NCI-H82 treated with DMSO at 0.1 percent for 48 hours (cell line): ENCODE data around the gene CASP12.

Experiments
- DNase-seq: peaks from one replicate; lab custom pipeline; 2025; ENCODE audit not compliant: unreplicated experiment; lab: John Stamatoyannopoulos, UW

CASP12 gene

GRCh38 chr11:104892723-104893511, 5.3 kb downstream of the CASP12 start:
- DNase-seq: no peak

- DNase-seq: no peak
Measured at GRCh38 chr11:104891135-104891534, 7.1 kb downstream of the CASP12 start.

GRCh38 chr11:104883342-104883741, 14.9 kb downstream of the CASP12 start:
- no peak for DNase-seq

DNA sequence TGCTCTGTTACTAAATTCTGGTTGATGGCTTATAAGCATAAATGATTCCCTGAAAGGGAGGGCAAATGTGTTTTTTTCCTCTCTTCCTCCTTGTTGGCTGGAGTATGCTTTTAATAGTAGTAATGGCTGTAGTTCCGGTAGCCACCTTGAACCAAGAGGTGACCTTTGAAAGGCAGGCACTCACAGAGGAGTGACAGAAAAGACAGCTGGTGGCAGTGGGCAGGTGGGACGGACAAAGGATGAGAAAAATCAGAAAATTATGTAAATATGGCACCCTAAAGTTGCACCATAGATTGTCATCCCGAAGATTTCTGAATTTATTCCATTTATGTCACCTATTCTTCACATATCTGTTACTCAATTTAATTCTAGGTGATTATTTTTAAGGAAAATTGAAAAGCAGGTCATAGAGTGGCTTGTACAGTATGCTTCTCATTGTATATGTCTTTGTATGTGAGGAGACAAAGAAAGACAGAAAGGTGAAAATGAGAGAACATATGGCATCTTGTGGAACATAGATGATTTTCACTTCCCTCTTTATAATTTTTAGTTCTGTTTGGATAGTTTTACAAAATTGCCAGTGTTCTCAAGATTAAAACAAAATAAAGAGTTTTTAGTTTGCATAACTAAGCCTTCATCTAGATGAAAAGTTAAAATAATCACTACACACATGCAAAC, 17.0 kb downstream of the CASP12 start:
- DNase-seq: no peak

DNA sequence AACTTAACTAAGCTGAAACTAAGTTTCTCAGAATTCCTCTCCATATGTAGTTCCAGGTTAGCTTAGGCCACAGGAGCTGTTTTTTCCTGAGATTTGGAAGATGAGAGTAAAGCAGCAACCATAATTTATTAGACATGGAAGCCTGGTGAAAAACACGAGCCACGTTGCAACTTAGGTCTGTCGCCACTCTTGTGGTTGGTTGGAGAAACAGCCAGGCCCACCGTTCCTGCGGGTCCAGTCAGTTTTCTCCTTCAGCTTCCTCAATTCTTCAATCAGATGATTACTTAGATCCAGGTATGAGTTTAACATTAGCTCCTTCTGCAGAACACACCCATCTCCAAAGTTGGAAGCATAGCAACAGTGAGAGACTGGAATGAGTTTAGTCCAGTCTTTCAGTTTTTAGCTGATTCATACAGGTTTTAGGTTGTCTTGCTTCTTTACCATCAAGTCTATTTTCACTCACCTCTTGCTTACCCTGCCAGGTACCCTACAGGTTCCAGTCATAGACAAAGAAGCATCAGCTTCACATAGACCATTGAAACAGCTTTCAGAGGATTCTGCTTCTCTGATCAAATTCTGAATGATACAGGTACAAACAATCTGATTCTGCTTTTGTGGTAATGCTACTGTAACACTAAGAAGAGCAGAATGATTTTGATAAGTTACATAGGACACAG, 18.6 kb downstream of the CASP12 start:
- DNase-seq: no peak

DNA sequence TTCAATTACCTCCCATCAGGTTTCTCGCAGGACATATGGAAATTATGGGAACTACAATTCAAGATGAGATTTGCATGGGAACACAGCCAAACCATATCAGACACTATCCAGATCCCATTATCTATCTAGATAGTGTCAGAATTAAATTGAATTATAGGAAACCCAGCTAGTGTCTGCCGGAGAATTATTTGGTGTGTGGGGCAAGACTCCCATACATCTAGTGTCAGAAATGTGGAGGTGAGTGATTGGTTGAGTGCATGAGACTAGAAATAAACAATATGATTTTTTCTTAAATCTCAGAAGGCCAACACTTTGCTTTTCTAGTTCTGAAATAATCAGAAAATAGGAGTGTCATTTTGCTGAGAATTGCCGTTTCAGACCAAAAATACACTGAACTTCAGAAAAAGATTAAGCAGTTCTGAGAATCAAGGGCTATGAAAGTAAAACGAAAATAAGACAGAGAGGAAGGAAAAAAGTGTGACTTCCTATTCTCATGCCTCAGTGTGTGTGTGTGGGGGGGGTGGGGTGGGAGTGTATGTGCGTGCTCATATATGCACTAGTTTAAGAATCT, 21.3 kb downstream of the CASP12 start:
- no peak for DNase-seq

DNA sequence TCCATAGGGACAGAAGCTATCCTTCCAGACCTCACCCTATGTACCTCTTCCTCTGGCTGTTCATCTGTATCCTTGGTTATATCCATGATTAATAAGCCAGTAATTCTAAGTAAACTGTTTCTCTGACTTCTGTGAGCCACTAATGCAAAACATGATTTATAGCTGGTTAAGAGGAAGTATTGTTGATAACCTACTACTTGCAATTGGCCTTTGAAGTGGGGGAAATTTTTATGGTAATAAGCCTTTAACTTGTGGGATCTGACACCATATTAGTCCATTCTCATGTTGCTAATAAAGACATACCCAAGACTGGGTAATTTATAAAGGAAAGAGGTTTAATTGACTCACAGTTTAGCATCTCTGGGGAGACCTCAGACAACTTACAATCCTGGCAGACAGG, 21.9 kb downstream of the CASP12 start:
- no peak for DNase-seq

DNA sequence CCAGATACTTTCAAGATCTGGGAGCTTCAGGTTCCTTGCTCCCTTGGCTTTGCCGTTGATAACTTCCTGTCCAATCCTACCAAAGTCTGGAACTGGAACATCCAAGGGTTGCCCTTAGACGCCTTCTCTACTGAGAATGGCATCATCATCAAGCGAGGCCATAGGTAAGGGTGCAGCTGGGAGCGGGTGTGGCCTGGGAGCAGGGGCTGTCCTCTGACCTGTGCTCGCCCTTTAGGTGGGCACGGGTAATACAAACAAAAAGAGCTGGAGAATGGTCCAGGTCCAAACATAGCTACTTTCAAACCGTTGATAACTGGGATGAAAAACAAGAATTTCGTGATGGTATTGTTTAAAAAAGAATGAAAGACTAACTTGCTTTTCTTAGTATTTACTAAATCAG, 25.0 kb downstream of the CASP12 start:
- DNase-seq: no peak

GRCh38 chr11:104872393-104872792, 25.9 kb downstream of the CASP12 start:
- no peak for DNase-seq

DNA sequence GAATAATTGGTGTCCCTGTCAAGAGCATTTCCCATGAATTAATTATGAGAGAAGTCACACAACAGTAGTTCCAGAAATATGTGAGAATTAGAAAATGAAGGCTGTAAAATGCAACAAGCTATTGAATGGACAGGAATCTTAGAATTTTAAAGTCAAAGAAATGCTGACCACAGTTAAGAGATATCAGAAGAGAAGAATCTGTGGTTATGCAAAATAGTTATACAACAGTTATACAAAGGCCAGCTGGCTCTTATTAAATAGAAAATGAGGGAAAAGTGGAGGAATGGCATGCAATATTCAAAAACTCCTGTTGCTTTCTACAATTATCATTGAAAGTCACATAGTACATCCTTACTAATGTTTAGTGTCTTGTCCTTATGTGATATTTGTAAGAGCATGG, 27.4 kb downstream of the CASP12 start:
- no peak for DNase-seq

- DNase-seq: no peak
Measured at GRCh38 chr11:104866815-104867214, 31.4 kb downstream of the CASP12 start.

DNA sequence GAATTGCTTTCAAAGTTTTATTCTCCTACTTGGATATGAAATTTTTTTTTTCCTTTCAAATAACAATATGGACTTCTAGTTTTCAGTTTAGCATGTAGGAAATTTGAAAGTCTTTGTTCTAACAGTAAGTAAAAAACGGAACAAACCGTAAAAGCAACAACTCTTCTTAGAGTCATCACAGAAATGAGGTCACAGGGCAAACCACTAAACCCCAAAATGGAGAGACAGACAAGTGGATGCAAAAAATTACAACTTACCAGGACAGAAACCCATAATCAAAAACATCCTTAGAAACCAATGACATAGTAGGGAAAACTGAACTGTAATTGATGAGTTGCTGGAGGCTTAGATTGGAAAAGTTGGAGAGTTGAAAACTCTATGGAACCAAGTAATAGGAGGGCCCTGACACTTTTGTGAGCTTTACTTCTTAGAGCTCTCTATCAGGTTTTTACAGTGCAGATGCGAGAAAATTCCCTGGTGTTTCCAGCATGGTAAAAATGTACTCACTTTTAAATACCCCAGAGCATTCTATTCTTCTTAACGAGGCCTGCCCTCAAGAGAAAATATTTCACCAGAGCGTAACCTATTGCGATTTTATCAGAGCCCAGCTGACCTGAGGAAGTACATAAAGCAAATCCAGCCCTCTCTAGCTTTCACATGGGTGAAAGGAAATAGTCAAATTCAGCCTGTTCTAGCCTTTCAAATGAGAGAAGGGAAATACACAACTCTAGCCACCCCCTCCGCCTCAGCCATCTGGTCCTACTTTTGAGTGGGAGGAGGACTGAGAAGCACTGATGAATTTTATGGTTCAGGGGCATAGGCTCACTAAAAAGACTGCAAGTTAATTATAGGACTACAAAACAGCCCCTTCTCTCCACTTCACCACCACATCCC, 39.1 kb downstream of the CASP12 start:
- DNase-seq: no peak

DNA sequence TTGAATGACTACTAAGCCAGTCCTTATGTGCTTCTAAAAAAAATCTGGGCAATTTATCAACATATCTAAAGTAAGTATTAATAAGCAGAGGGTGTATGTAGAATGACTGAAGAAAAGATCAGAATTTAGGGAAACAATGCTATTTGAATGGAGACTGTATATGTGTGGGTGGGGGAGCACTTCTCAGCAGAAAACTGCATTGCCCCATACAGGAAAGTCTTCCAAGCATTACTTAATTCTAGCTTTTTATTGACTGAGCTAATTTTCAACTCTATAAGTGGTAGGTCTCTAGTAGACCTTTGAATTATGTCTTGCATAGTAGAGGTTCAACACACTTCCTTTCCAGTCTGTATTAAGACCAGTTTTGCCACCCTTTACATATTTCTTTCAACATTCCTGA, 41.7 kb downstream of the CASP12 start:
- DNase-seq: no peak

GRCh38 chr11:104855965-104856364, 42.3 kb downstream of the CASP12 start:
- DNase-seq: no peak

DNA sequence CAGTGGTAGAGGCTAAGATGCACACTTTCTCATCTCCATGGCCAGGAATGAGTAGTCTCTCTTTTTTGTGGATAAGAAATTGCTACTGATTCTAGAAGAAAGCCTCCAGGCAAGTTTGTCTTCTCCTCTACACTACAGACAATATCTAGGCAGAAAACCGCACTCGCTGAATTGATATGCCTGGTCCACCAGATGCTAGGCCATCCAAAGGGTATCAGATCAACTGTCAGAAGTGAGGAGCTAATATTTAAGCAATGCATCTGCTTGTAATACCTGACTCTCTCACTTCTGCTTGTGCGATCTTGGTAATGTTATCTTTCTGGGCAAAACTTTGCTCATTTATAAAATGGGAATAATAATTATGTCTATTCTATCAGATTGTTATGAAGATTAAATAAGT, 45.0 kb downstream of the CASP12 start:
- no peak for DNase-seq

- no peak for DNase-seq
Measured at GRCh38 chr11:104852811-104853210, 45.4 kb downstream of the CASP12 start.

DNA sequence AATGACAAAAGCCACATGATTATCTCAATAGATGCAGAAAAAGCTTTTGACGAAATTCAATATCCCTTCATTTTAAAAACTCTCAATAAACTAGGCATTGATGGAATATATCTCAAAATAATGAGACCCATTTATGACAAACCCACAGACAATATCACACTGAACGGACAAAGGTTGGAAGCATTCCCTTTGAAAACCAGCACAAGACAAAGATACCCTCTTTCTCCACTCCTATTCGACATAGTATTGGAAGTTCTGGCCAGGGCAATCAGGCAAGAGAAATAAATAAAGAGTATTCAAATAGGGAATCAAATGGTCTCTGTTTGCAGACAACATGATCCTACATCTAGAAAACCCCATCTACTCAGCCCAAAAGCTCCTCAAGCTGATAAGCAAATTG, 52.0 kb downstream of the CASP12 start:
- DNase-seq: no peak

GRCh38 chr11:104844451-104844850, 53.8 kb downstream of the CASP12 start:
- DNase-seq: no peak

DNA sequence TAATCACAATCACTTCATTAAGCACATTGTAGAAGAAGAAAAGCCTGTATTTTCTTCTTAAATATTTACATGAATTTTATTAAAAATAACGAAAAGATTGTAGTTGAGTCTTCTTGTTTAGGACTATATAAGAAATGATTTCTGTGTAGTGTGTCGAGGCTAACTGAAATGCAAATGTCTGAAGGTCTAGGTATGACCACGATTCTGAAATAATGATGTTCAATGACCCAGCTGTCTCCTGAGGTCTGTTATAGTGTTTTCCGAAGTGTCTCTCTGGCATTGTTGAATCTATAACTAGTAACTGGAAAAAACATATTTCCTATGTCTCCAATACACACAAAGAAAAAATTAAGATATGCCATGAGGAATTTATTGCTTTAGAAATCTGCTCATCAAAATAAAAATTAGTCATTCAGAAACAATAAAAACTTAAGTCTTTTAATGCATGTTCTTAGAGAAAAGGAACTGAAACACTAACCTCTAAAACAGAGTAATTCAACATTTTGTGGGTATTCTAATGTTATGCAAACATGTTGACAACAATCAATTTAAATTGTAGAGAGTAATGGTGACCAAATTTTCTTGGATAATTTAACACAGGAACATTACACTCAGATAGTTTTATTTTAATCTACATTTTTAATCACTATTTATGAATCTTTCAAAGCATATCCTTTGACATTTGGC, 55.0 kb downstream of the CASP12 start:
- DNase-seq: no peak

DNA sequence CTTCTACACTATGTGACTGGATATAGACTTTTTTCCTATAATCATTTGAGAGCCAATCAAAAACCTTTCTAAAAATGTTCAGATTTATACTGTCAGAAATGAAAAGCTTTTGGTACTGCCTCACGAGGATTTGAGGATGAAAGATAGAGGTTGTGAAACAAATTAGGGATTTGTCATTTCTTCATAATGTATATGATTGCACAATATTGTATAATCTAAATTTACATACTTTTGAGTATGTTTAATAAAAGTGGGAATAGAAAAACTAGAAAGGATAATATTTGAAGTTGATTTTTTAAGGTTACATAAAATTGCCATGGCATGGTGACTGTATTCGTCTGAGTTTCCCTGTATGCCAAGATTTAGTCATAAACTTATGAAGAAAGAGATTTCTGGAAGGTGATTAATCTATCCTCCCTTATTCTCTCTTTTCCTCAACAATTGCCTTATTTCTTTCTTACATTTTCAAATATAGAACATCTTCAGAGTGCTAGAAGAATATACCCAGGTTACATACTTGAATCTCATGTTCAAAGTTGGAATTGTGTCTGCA, 56.2 kb downstream of the CASP12 start:
- DNase-seq: no peak
